T-cell (primary cell): ENCODE results near the gene DGUOK. TPM values are rescaled to one million over a fixed set of nuclear protein-coding genes. Genes with fewer than 3 reads are reported as not detected.

ENCODE experiments used
- ATAC-seq, 4 experiments: fragments of 200-7000 bp in 3 of 4; fragments of 150-1000 bp in 1 of 4; cut with Tn5 transposase; replicated peaks in 1 of 4; 1 replicate in 3 of 4; 2 replicates in 1 of 4; pipeline ENCODE4 v1.10.0; 2021; ENCODE audit warnings: moderate library complexity in 3 of 4, mild to moderate bottlenecking in 2 of 4, moderate number of reproducible peaks in 1 of 4
- CTCF ChIA-PET, 2 donors: fragments of 300-600 bp; sonication (Branson Sonifier 250); formaldehyde crosslinking; loops; one replicate each; lab custom pipeline; 2022; ENCODE audit warnings: antibody characterized with exemption in 2 of 2; lab: Charles Lee
- POLR2A ChIA-PET, 2 donors: fragments of 300-600 bp; sonication (Branson Sonifier 250); formaldehyde crosslinking; loops; one replicate each; lab custom pipeline; 2022; ENCODE audit warnings: antibody characterized with exemption in 2 of 2; lab: Charles Lee
- DNase-seq, 35 experiments: peaks; one replicate each; pipeline versions ENCODE4 v3.0.0 to v3.0.0-alpha.2; 2013 to 2023
- H3K27ac ChIP-seq: one replicate; pipeline ENCODE4 v1.5.1; 2013; ENCODE audit warnings: low read length
- H3K27me3 ChIP-seq, 2 experiments: replicated peaks in 1 of 2; 1 replicate in 1 of 2; 2 replicates in 1 of 2; pipeline versions ENCODE4 v1.6.1 to v1.7.0; 2013; ENCODE audit warnings: low read length in 1 of 2, mixed read lengths in 1 of 2; ENCODE audit not compliant: control insufficient read depth in 2 of 2, insufficient read depth in 2 of 2; ENCODE audit errors: extremely low read depth in 1 of 2
- H3K36me3 ChIP-seq, 2 donors: 1 replicate in 1 of 2; 2 replicates in 1 of 2; pipeline versions ENCODE4 v1.6.1 to v1.7.0; 2013; ENCODE audit warnings: low read length in 1 of 2; ENCODE audit not compliant: control insufficient read depth in 2 of 2, insufficient read depth in 1 of 2; ENCODE audit errors: extremely low read depth in 1 of 2
- H3K4me1 ChIP-seq, 2 experiments: 1 replicate in 1 of 2; 2 replicates in 1 of 2; pipeline versions ENCODE4 v1.6.1 to v1.7.0; 2013; ENCODE audit warnings: low read length in 2 of 2, mixed read lengths in 1 of 2; ENCODE audit not compliant: insufficient read depth in 2 of 2, control insufficient read depth in 1 of 2; ENCODE audit errors: extremely low read depth in 1 of 2
- H3K4me3 ChIP-seq, 2 donors: 1 replicate in 1 of 2; 2 replicates in 1 of 2; pipeline versions ENCODE4 v1.5.1 to v1.7.0; 2013; ENCODE audit warnings: mild to moderate bottlenecking in 2 of 2, low read length in 1 of 2, moderate library complexity in 1 of 2; ENCODE audit not compliant: control insufficient read depth in 1 of 2; ENCODE audit errors: extremely low read depth in 1 of 2
- H3K9me3 ChIP-seq: 2 replicates; pipeline ENCODE4 v1.7.0; 2013
- H3K27ac Mint-ChIP-seq, 2 donors: one replicate each; pipeline ENCODE4 v1.8.0; 2020 to 2021; ENCODE audit warnings: mild to moderate bottlenecking in 2 of 2, mixed read lengths in 2 of 2
- H3K27me3 Mint-ChIP-seq, 2 donors: one replicate each; pipeline ENCODE4 v1.8.0; 2021 to 2022; ENCODE audit warnings: mixed read lengths in 2 of 2
- H3K36me3 Mint-ChIP-seq: one replicate; pipeline ENCODE4 v1.8.0; 2021; ENCODE audit warnings: mixed read lengths
- H3K4me1 Mint-ChIP-seq, 3 donors: one replicate each; pipeline ENCODE4 v1.8.0; 2020 to 2022; ENCODE audit warnings: mixed read lengths in 3 of 3, mild to moderate bottlenecking in 1 of 3
- H3K4me3 Mint-ChIP-seq, 3 donors: one replicate each; pipeline ENCODE4 v1.8.0; 2020 to 2022; ENCODE audit warnings: mild to moderate bottlenecking in 3 of 3, mixed read lengths in 3 of 3, moderate library complexity in 3 of 3
- H3K9me3 Mint-ChIP-seq, 3 donors: one replicate each; pipeline ENCODE4 v1.8.0; 2020 to 2022; ENCODE audit warnings: mixed read lengths in 3 of 3
- WGBS: methylation state at CpG from one replicate; pipeline ENCODE4 v1.1.5; 2013; ENCODE audit warnings: missing lambda C conversion rate; ENCODE audit not compliant: insufficient coverage; 5-methylcytosine and 5-hydroxymethylcytosine counted together
- total RNA-seq, 35 experiments: library from RNA in 6 of 35; stranded (reverse) in 6 of 35; fragments of 120-200 nt in 1 of 35; gene quantifications; one replicate each; pipeline versions ENCODE4 v1.2.1 to v1.2.4 and lab custom pipeline; 2013 to 2026

Gene DGUOK
- total RNA-seq, 5 donors from 2014 or later (not counting 1 experiment from before 2014, with no cell fraction given): 44.0 to 70.2 (median 62.5) TPM

- Histone ChIP-seq H3K4me3 (no peak overlapping the region), H3K9me3 (no peaks in the 10 kb centered on the region), H3K27me3 (peaks cover 0 to 3% of the 10 kb centered on the region in 2 experiments), H3K36me3 (no peaks in the 10 kb centered on the region), H3K4me1 (peaks cover 26 to 29% of the 10 kb centered on the region in 2 experiments), H3K27ac (no peak overlapping the region)
- ChIA-PET CTCF (interaction anchor here (0.7 kb wide), 2 partner anchors 15 to 186 kb away, joined by 4 to 7 read pairs; no protein-coding TSS in a partner anchor), POLR2A (no interaction called here)
- H3K27me3 Mint-ChIP-seq: no peaks in the 10 kb centered on the region
- H3K9me3 Mint-ChIP-seq: no peaks in the 10 kb centered on the region
- H3K4me3 Mint-ChIP-seq: no peak overlapping the region
- DNase-seq (no peak), ATAC-seq (no peak)
- H3K36me3 Mint-ChIP-seq: peaks cover 12% of the 10 kb centered on the region
- peaks cover 26 to 40% (median 36%) of the 10 kb centered on the region in 3 donors for H3K4me1 Mint-ChIP-seq
- whole genome bisulfite sequencing: 83% methylated on average over 1 of the region's 7 CpGs
- peak overlapping the region in 1 of 2 donors; percentile 52 for H3K27ac Mint-ChIP-seq
These were observed 1.5 kb upstream of the DGUOK start for GRCh38 chr2:73925033-73925704.

- ChIA-PET CTCF (no interaction called here), POLR2A (no interaction called here)
- Mint-ChIP-seq H3K9me3 (no peaks in the 10 kb centered on the region), H3K4me1 (peaks cover 31 to 46% (median 43%) of the 10 kb centered on the region in 3 donors), H3K36me3 (peaks cover 12% of the 10 kb centered on the region), H3K27me3 (no peaks in the 10 kb centered on the region), H3K4me3 (peak overlapping the region; percentile 90 to 94 (median 91)), H3K27ac (peak overlapping the region; percentile 76 to 96)
- 100% methylated on average over 2 of the region's 13 CpGs for WGBS
- Histone ChIP-seq H3K4me1 (peaks cover 28 to 33% of the 10 kb centered on the region in 2 experiments), H3K27me3 (peaks cover 0 to 3% of the 10 kb centered on the region in 2 experiments), H3K36me3 (no peaks in the 10 kb centered on the region), H3K4me3 (peak overlapping the region; percentile 78 to 89), H3K27ac (peak overlapping the region; percentile 98), H3K9me3 (no peaks in the 10 kb centered on the region)
- ATAC-seq: no peak
- peak in 1 of 35 experiments; percentile 19 for DNase-seq
These were observed 707 bp upstream of the DGUOK start for GRCh38 chr2:73925853-73926492.

DNA sequence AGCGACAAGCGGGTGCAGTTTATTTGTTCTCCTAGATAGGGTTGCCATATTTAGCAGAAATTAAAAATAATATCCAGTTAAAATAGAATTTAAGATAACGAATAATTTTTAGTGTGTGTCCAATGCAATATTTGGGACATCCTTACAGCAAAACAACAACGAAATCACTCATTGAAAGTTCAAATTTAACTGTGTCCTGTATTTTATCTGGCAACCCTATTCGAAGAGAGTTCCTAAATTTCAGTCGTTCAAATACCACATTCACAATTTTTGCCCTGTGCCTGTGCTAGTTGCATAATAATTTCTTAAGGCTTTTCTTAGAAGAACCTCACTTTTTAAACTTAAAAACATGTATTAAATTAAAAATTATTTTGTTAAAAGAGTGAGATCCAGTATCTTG lies 664 bp downstream of the DGUOK start:
- peak overlapping the region; percentile 94 to 96 for H3K27ac Mint-ChIP-seq
- CTCF ChIA-PET: interaction anchor here in 1 of 2 donors (1.2 kb wide), 1 partner anchor 12 kb away, joined by 4 read pairs; no protein-coding TSS in a partner anchor

DNA sequence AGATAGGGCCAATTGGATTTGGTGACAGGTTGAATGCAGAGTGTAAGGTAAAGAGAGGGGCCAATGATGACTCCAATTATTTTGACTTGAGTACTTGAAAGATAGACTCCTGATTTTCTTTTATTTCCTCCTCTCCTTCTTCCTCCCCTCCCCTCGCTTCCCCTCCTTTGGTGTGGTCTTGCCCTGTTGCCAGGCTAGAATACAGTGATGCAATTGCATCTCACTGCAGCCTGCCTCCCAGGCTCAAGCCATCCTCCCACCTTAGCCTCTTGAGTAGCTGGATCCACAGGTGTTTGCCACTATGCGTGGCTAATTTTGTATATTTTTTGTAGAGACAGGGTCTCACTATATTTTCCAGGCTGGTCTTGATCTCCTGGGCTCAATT lies 2.3 kb downstream of the DGUOK start:
- Mint-ChIP-seq H3K27ac (peak overlapping the region in 1 of 2 donors; percentile 41), H3K4me3 (peak overlapping the region; percentile 37 to 76 (median 48)), H3K4me1 (peaks cover 60 to 73% (median 72%) of the 10 kb centered on the region in 3 donors), H3K27me3 (no peaks in the 10 kb centered on the region), H3K36me3 (peaks cover 27% of the 10 kb centered on the region), H3K9me3 (no peaks in the 10 kb centered on the region)
- ChIA-PET CTCF (interaction anchor here in 1 of 2 donors (1.2 kb wide), 1 partner anchor 277 kb away, joined by 3 read pairs; no protein-coding TSS in a partner anchor), POLR2A (interaction anchor here in 1 of 2 donors (0.6 kb wide), 1 partner anchor 176 kb away, joined by 4 read pairs; no protein-coding TSS in a partner anchor)
- Histone ChIP-seq H3K27ac (no peak overlapping the region), H3K36me3 (peaks cover 3 to 16% of the 10 kb centered on the region in 2 donors), H3K27me3 (no peaks in the 10 kb centered on the region), H3K9me3 (no peaks in the 10 kb centered on the region), H3K4me1 (peaks cover 36% of the 10 kb centered on the region in 2 experiments), H3K4me3 (no peak overlapping the region)
- ATAC-seq (no peak), DNase-seq (peak in 2 of 35 experiments; percentile 5 to 24)
- no CpG with 5 or more reads among the region's 2 CpGs for WGBS

More for the DNA sequence above, 664 bp downstream of the DGUOK start:
- peaks cover 45 to 58% (median 57%) of the 10 kb centered on the region in 3 donors for H3K4me1 Mint-ChIP-seq
- ATAC-seq: no peak
- peaks cover 18% of the 10 kb centered on the region for H3K36me3 Mint-ChIP-seq
- H3K4me3 Mint-ChIP-seq: peak overlapping the region; percentile 90 to 94 (median 91)
- H3K9me3 Mint-ChIP-seq: no peaks in the 10 kb centered on the region
- no peaks in the 10 kb centered on the region for H3K27me3 Mint-ChIP-seq
- Histone ChIP-seq H3K27me3 (no peaks in the 10 kb centered on the region), H3K9me3 (no peaks in the 10 kb centered on the region), H3K4me3 (peak overlapping the region; percentile 78 to 89), H3K4me1 (peaks cover 36% of the 10 kb centered on the region in 2 experiments), H3K27ac (peak overlapping the region; percentile 98), H3K36me3 (peaks cover 0 to 4% of the 10 kb centered on the region in 2 donors)
- WGBS: no CpG with 5 or more reads among the region's 6 CpGs
- no peak for DNase-seq
- POLR2A ChIA-PET: interaction anchor here in 1 of 2 donors (0.5 kb wide), 1 partner anchor 60 kb away, joined by 3 read pairs; no protein-coding TSS in a partner anchor

DNA sequence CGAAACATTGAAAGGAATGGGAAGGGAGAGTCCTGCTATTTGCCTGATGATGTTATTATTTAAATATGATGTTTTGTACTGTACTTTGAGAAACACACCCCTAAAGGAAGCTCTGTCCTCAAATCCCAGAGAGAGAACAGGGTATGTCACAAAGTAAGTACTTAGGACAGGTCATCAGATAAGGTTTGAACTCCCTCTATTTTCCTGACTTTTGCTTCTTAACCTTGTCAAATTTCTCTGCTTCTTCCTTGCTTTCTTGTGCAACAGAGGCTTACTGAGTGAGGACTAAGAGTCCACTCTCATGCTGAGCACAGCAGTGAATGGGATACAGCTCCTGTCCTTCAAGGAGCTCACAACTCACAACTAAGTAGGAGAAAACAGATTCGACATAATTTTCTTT lies 3.7 kb downstream of the DGUOK start:
- Mint-ChIP-seq H3K27me3 (no peaks in the 10 kb centered on the region), H3K4me1 (peaks cover 62 to 79% (median 77%) of the 10 kb centered on the region in 3 donors), H3K9me3 (no peaks in the 10 kb centered on the region), H3K27ac (no peak overlapping the region), H3K36me3 (peaks cover 32% of the 10 kb centered on the region), H3K4me3 (peak overlapping the region in 1 of 3 donors; percentile 41)
- Histone ChIP-seq H3K27ac (no peak overlapping the region), H3K27me3 (no peaks in the 10 kb centered on the region), H3K4me1 (peaks cover 36% of the 10 kb centered on the region in 2 experiments), H3K9me3 (no peaks in the 10 kb centered on the region), H3K36me3 (peaks cover 3 to 22% of the 10 kb centered on the region in 2 donors), H3K4me3 (no peak overlapping the region)
- no CpG with 5 or more reads among the region's 2 CpGs for WGBS
- ChIA-PET CTCF (interaction anchor here (0.6 to 0.9 kb wide), 7 partner anchors 8 to 405 kb away, joined by 3 to 9 read pairs (median 7); no protein-coding TSS in a partner anchor), POLR2A (interaction anchor here (0.6 to 1.0 kb wide), 7 partner anchors 14 to 870 kb away, joined by 3 to 9 read pairs (median 5); no protein-coding TSS in a partner anchor)
- ATAC-seq (no peak), DNase-seq (no peak)
